Activated CD8-positive, alpha-beta memory T cell treated with anti-CD3 and anti-CD28 coated beads for 4 hours (primary cell): Measurements from ENCODE around the gene TAF7L.

ENCODE experiments used
- DNase-seq, 2 donors: peaks; one replicate each; pipeline ENCODE4 v3.0.0-alpha.2; 2020; ENCODE audit warnings: low read depth in 2 of 2

The TAF7L gene

GRCh38 chrX:101223226-101223625 is 67.9 kb downstream of the TAF7L start:
- no peak for DNase-seq

- DNase-seq = no peak
Observed at GRCh38 chrX:101220662-101221260, 70.4 kb downstream of the TAF7L start.

GRCh38 chrX:101219864-101220346 is 71.2 kb downstream of the TAF7L start:
- DNase-seq = no peak

GRCh38 chrX:101219116-101219863 is 71.8 kb downstream of the TAF7L start, which contains the start of gene DRP2:
Gene DRP2, plus strand, starts transcription at chrX:101219786. Its CDS starts 11,862 bp downstream, at chrX:101231648.
- DNase-seq = no peak
